Measurements from ENCODE around the gene RDH13. TPM values are rescaled to one million over a fixed set of nuclear protein-coding genes. Genes with fewer than 3 reads are reported as not detected.

Gene RDH13
- total RNA-seq, 1 experiment from 2014 or later, result 31.1 TPM

DNA sequence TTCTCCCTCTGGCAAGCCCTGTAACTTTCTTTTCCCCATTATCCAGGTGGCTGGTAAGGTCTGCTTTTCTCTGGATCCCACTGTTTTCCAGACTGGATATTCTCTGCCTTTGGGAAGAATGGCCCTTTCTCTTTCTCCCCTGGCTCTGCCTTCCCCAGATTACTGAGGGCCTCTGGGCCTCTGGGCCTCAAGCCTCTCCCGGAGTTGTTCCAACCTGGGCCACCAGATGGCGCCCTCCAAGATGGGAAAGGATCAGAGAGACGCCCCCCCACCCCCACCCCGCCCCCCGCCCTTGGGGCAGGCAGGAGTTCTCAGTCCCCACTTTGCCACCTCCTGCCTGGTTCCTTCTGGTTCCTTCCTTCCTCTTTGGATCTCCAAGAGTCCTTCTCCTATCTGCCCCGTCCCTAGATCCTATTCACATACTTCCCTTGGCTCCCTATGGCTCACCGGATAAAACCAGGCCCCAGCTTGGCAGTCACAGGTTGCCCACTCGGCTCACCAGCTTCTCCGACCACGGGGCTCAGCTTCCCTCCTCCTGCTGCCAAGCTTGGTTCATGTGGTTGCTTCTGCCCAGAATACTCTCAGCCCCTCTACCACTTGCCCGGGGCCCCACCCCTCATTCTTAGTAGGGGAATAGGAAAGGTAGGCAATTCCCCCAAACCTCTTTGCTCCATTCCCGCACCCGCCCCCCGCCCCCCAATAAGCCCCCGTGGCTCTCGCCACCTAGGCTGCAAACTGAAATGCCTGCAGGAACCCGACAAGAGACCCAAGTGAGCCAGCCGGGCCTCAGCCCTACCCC lies 25.8 kb upstream of the RDH13 start:
- H3K9ac ChIP-seq (ENCODE audit: low read length), result no peak overlapping the region
- peak overlapping the region; percentile 28; the same call in 1 of the 2 replicates for H3K27ac ChIP-seq (ENCODE audit: low read depth, low read length)
- peaks cover 0 to 3% of the 10 kb centered on the region in 2 experiments; a peak in 1 of 4 replicates for H3K4me1 ChIP-seq (ENCODE audit: control insufficient read depth in 1 of 2, insufficient read depth in 2 of 2, low read length in 2 of 2)
- ChIA-PET RAD21 (ENCODE audit: low non-redundant PET in 1 of 2, low total read pairs in 2 of 2, uncharacterized antibody in 2 of 2, unreplicated experiment in 2 of 2) (no interaction called here), POLR2A (interaction anchor here (1.2 kb wide), 1 partner anchor 29 kb away, joined by 3 read pairs; the partner anchor contains the start of gene PPP1R12C), CTCF (interaction anchor here (0.6 to 2.1 kb wide), 10 partner anchors 9 to 544 kb away, joined by 3 to 14 read pairs (median 4); partner anchors contain the start of gene SHISA7)
- peaks cover 0 to 11% of the 10 kb centered on the region in 2 experiments; a peak in 2 of 4 replicates for H3K36me3 ChIP-seq (ENCODE audit: control insufficient read depth in 1 of 2, insufficient read depth in 2 of 2, low read length in 2 of 2)
- H3K4me3 ChIP-seq (replicated peaks in 1 of 2; ENCODE audit: low read depth in 1 of 2, low read length in 2 of 2), result no peak overlapping the region
- no peak overlapping the region for H3K4me2 ChIP-seq (ENCODE audit: low read length)
- H3K9me3 ChIP-seq (ENCODE audit: control insufficient read depth in 1 of 2, insufficient read depth in 1 of 2, low read depth in 1 of 2, low read length in 2 of 2), result no peaks in the 10 kb centered on the region
- ATAC-seq (peak; percentile 74), DNase-seq (ENCODE audit: low read depth, low spot score) (no peak)
- H3K9me2 ChIP-seq (ENCODE audit: insufficient read depth), result no peaks in the 10 kb centered on the region
- H2AFZ ChIP-seq (ENCODE audit: low read depth, low read length, poor library complexity, severe bottlenecking), result no peak overlapping the region
- TF ChIP-seq, protein P1, sequence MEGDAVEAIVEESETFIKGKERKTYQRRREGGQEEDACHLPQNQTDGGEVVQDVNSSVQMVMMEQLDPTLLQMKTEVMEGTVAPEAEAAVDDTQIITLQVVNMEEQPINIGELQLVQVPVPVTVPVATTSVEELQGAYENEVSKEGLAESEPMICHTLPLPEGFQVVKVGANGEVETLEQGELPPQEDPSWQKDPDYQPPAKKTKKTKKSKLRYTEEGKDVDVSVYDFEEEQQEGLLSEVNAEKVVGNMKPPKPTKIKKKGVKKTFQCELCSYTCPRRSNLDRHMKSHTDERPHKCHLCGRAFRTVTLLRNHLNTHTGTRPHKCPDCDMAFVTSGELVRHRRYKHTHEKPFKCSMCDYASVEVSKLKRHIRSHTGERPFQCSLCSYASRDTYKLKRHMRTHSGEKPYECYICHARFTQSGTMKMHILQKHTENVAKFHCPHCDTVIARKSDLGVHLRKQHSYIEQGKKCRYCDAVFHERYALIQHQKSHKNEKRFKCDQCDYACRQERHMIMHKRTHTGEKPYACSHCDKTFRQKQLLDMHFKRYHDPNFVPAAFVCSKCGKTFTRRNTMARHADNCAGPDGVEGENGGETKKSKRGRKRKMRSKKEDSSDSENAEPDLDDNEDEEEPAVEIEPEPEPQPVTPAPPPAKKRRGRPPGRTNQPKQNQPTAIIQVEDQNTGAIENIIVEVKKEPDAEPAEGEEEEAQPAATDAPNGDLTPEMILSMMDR (IDR thresholded peaks at IDR 0.05 in 2 of 3, conservative IDR thresholded peaks at IDR 0.05 in 1 of 3; ENCODE audit: borderline replicate concordance in 1 of 3, insufficient read depth in 1 of 3, low read depth in 2 of 3, low read length in 2 of 3), result peak in 2 of 3 experiments; percentile 54 to 70; a peak in 4 of 6 replicates
- TF ChIP-seq RAD21 (IDR thresholded peaks at IDR 0.05; ENCODE audit: low read depth), result no peak
- intact Hi-C loops (cut with micrococcal nuclease), result loop anchor here (1.0 kb wide), 1 partner anchor 330 kb away; no protein-coding TSS in a partner anchor
- BruUV-seq (replicated peaks), result no TSS peak
- no peaks in the 10 kb centered on the region for H3K27me3 ChIP-seq (ENCODE audit: insufficient read depth, low read length)
- no peaks in the 10 kb centered on the region for H4K20me1 ChIP-seq (ENCODE audit: insufficient read depth)
- no peaks in the 10 kb centered on the region for H3K79me2 ChIP-seq (ENCODE audit: insufficient read depth, low read length)

GRCh38 chr19:55088021-55088451 lies 25.1 kb upstream of the RDH13 start:
- RAD21 ChIA-PET (ENCODE audit: low non-redundant PET in 1 of 2, low total read pairs in 2 of 2, uncharacterized antibody in 2 of 2, unreplicated experiment in 2 of 2), result no interaction called here
- no peak overlapping the region for H2AFZ ChIP-seq (ENCODE audit: low read depth, low read length, poor library complexity, severe bottlenecking)
- H4K20me1 ChIP-seq (ENCODE audit: insufficient read depth), result no peaks in the 10 kb centered on the region
- TF ChIP-seq YY1 (IDR thresholded peaks at IDR 0.05; ENCODE audit: extremely low read depth, insufficient replicate concordance, low read depth, low read length) (no peak), ZNF274 (IDR thresholded peaks at IDR 0.05; ENCODE audit: low read depth, low read length) (no peak), SRF (IDR thresholded peaks at IDR 0.05; ENCODE audit: low read depth) (no peak), ELF1 (IDR thresholded peaks at IDR 0.05; ENCODE audit: borderline replicate concordance, low read depth) (no peak), ZBTB33 (IDR thresholded peaks at IDR 0.05; ENCODE audit: extremely low read depth, insufficient replicate concordance, low read length) (no peak)
- TF ChIP-seq, protein P2, sequence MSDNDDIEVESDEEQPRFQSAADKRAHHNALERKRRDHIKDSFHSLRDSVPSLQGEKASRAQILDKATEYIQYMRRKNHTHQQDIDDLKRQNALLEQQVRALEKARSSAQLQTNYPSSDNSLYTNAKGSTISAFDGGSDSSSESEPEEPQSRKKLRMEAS (IDR thresholded peaks at IDR 0.05), result no peak
- CTCF ChIA-PET, result interaction anchor here (0.6 to 2.1 kb wide), 7 partner anchors 8 to 545 kb away, joined by 3 to 14 read pairs (median 4); partner anchors contain the start of gene SHISA7
- H3K27me3 ChIP-seq (ENCODE audit: insufficient read depth, low read length), result no peaks in the 10 kb centered on the region
- H3K36me3 ChIP-seq (ENCODE audit: control insufficient read depth in 1 of 2, insufficient read depth in 2 of 2, low read length in 2 of 2), result peaks cover 0 to 11% of the 10 kb centered on the region in 2 experiments; a peak in 2 of 4 replicates
- H3K4me3 ChIP-seq (replicated peaks in 1 of 2; ENCODE audit: low read depth in 1 of 2, low read length in 2 of 2), result no peak overlapping the region
- BruUV-seq (replicated peaks), result no TSS peak
- no peak for ATAC-seq
- peak overlapping the region; percentile 28; the same call in 1 of the 2 replicates for H3K27ac ChIP-seq (ENCODE audit: low read depth, low read length)
- DNase-seq (ENCODE audit: low read depth, low spot score), result no peak
- peaks cover 0 to 3% of the 10 kb centered on the region in 2 experiments; a peak in 1 of 4 replicates for H3K4me1 ChIP-seq (ENCODE audit: control insufficient read depth in 1 of 2, insufficient read depth in 2 of 2, low read length in 2 of 2)
- H3K4me2 ChIP-seq (ENCODE audit: low read length), result no peak overlapping the region
- intact Hi-C loops (cut with micrococcal nuclease), result loop anchor here (1.0 kb wide), 1 partner anchor 330 kb away; no protein-coding TSS in a partner anchor
- POLR2A ChIA-PET, result no interaction called here
- H3K9ac ChIP-seq (ENCODE audit: low read length), result no peak overlapping the region
- H3K9me2 ChIP-seq (ENCODE audit: insufficient read depth), result no peaks in the 10 kb centered on the region
- no peaks in the 10 kb centered on the region for H3K79me2 ChIP-seq (ENCODE audit: insufficient read depth, low read length)
- no peaks in the 10 kb centered on the region for H3K9me3 ChIP-seq (ENCODE audit: control insufficient read depth in 1 of 2, insufficient read depth in 1 of 2, low read depth in 1 of 2, low read length in 2 of 2)

Measured in HCT116 (cell line).